Head of caudate nucleus (tissue), 42 donors: ENCODE results near the gene PAFAH1B2.

ENCODE experiments used
- DNase-seq, 42 donors: peaks; one replicate each; pipeline versions ENCODE4 v3.0.0 to v3.0.0-alpha.2; 2020 to 2021; ENCODE audit warnings: mixed read lengths in 7 of 42
- intact Hi-C: fragments of 100-400 bp; cut with DNase I; formaldehyde crosslinking; loops from one replicate; pipeline ENCODE4 v1.15.0; 2022

PAFAH1B2 gene

GRCh38 chr11:117223741-117224689, 79.9 kb downstream of the PAFAH1B2 start:
- intact Hi-C loops: no loop called here
- peak in 1 of 42 donors; percentile 5 for DNase-seq

- intact Hi-C loops: loop anchor here (2.0 kb wide), 1 partner anchor 45 kb away; no protein-coding TSS in a partner anchor
- peak in 1 of 42 donors; percentile 6 for DNase-seq
Observed at GRCh38 chr11:117225553-117226170, 81.6 kb downstream of the PAFAH1B2 start.
